NCI-H1694 treated with DMSO at 0.1 percent for 48 hours (cell line): Measurements from ENCODE around the gene ZNF850.

ENCODE experiments used
- DNase-seq: peaks from one replicate; lab custom pipeline; 2025; lab: John Stamatoyannopoulos, UW

The ZNF850 gene

GRCh38 chr19:36688058-36688457 lies 84.5 kb downstream of the ZNF850 start:
- no peak for DNase-seq

GRCh38 chr19:36687214-36688056 lies 85.2 kb downstream of the ZNF850 start, which contains the start of gene ZNF567:
ZNF567 (plus strand) TSS chr19:36687612; CDS start chr19:36694868, 7,256 bp downstream.
- peak; percentile 88 for DNase-seq

- DNase-seq = peak; percentile 47
Observed at GRCh38 chr19:36686365-36687213, 86.0 kb downstream of the ZNF850 start.

GRCh38 chr19:36685835-36686234 lies 86.8 kb downstream of the ZNF850 start:
- DNase-seq = no peak

GRCh38 chr19:36679455-36679854 lies 93.2 kb downstream of the ZNF850 start:
- DNase-seq = no peak

- DNase-seq = no peak
Observed at GRCh38 chr19:36674201-36674600, 98.4 kb downstream of the ZNF850 start.

- no peak for DNase-seq
Observed at GRCh38 chr19:36672368-36672767, 100.2 kb downstream of the ZNF850 start.

GRCh38 chr19:36668646-36669045 lies 104.0 kb downstream of the ZNF850 start:
- no peak for DNase-seq

GRCh38 chr19:36665832-36666231 lies 106.8 kb downstream of the ZNF850 start:
- DNase-seq = no peak
